Astrocyte (in vitro differentiated cells and primary cell): Measurements from ENCODE around the gene NDUFS8.
"Not testable (repeated sequence)": the region's sequence is repeated elsewhere in the genome, so short reads cannot be mapped to it uniquely, and the experiment has no call there.

Source experiments
- CTCF ChIP-seq: IDR thresholded peaks from 2 replicates; pipeline ENCODE4 v1.5.1; 2011; ENCODE audit warnings: low read depth, mild to moderate bottlenecking, inconsistent platforms, low read length, moderate library complexity; ENCODE audit not compliant: insufficient read depth
- EZH2 ChIP-seq: IDR thresholded peaks from 2 replicates; pipeline ENCODE4 v1.6.1; 2012; ENCODE audit warnings: mild to moderate bottlenecking, low read length, inconsistent platforms; ENCODE audit not compliant: insufficient read depth

- not testable (repeated sequence) for TF ChIP-seq CTCF, EZH2
These were observed 39.7 kb upstream of the NDUFS8 start for GRCh38 chr11:67990546-67991346.
